ENCODE results near the gene BMP15. TPM values are rescaled to one million over a fixed set of nuclear protein-coding genes. Genes with fewer than 3 reads are reported as not detected.

The BMP15 gene
- total RNA-seq, 1 experiment from 2014 or later = not detected

DNA sequence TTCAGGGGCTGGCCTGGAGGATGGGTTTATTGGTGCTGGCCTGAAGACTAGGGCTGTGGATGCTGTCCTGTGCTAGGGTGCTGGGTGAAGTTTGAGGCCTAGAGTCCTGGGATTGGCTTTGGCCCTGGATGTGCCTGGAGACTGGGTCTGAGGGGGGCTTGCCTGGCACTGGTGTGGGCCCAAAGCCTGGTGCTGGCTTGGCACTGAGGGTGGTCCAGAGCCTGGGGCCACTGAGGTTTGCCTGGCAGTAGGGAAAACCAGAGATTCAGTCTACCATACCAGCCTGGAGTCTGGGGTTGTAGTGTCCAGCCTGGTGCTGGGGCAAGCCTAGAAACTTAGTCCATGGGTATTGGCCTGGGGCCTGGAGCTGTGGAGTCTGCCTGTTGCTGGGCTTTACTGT is 16.6 kb downstream of the BMP15 start:
- Histone ChIP-seq H3K36me3 (ENCODE audit: low read depth, low read length) (no peaks in the 10 kb centered on the region), H3K4me2 (ENCODE audit: low read length) (no peak overlapping the region), H3K4me1 (ENCODE audit: insufficient read depth, low read length) (no peaks in the 10 kb centered on the region), H3K9ac (ENCODE audit: low read length) (no peak overlapping the region), H2AFZ (ENCODE audit: low read length) (no peak overlapping the region), H3K9me2 (replicated peaks; ENCODE audit: low read length) (no peaks in the 10 kb centered on the region), H3K9me3 (ENCODE audit: low read length) (no peaks in the 10 kb centered on the region), H3K4me3 (ENCODE audit: low read length) (no peak overlapping the region), H3K79me2 (ENCODE audit: low read length) (no peaks in the 10 kb centered on the region), H3K27ac (ENCODE audit: low read length) (no peak overlapping the region), H3F3A (ENCODE audit: low read length, unreplicated experiment) (no peaks in the 10 kb centered on the region), H3K27me3 (ENCODE audit: low read length) (no peaks in the 10 kb centered on the region), H4K20me1 (ENCODE audit: low read length) (no peaks in the 10 kb centered on the region)
- CTCF ChIA-PET = no interaction called here
- BruUV-seq (replicated peaks) = no TSS peak
- POLR2A ChIA-PET (ENCODE audit: unreplicated experiment) = no interaction called here
- no peak for DNase-seq
- intact Hi-C loops (cut with micrococcal nuclease) = no loop called here
- ATAC-seq = no peak
- no peak for TF ChIP-seq EZH2 (IDR thresholded peaks at IDR 0.05; ENCODE audit: low read length, unreplicated experiment)
- no peak for TF ChIP-seq EZH2phosphoT487 (IDR thresholded peaks at IDR 0.05; ENCODE audit: borderline replicate concordance, low read length)
- TF ChIP-seq CTCF (conservative IDR thresholded peaks at IDR 0.05; ENCODE audit: low read depth, low read length) = no peak

DNA sequence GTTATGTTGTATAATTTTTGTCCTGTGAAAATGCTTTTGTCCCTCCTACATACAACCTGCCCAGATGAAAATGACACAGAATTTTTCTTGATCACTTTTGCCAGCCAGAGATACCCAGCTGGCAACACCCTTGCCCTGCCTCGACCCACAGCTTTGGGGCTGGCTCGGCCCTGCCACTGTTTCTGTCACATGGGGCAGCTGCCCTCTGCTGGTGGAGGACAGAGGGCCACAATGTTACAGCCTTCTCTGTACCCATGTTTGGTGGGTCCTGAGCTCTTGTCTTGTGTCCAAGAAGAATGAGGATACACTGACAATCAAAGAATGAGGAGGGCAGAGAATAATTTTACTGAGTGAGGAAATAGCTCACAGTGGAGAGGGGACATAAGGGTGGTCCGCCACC is 31.1 kb downstream of the BMP15 start:
- POLR2A ChIA-PET (ENCODE audit: unreplicated experiment) = no interaction called here
- no peaks in the 10 kb centered on the region for H3K9me3 ChIP-seq (ENCODE audit: low read length)
- no peak overlapping the region for H3K9ac ChIP-seq (ENCODE audit: low read length)
- H3K4me1 ChIP-seq (ENCODE audit: insufficient read depth, low read length) = no peaks in the 10 kb centered on the region
- CTCF ChIA-PET = no interaction called here
- no peak overlapping the region for H2AFZ ChIP-seq (ENCODE audit: low read length)
- H3K27me3 ChIP-seq (ENCODE audit: low read length) = no peaks in the 10 kb centered on the region
- H3K79me2 ChIP-seq (ENCODE audit: low read length) = no peaks in the 10 kb centered on the region
- H3K4me3 ChIP-seq (ENCODE audit: low read length) = no peak overlapping the region
- H3K9me2 ChIP-seq (replicated peaks; ENCODE audit: low read length) = no peaks in the 10 kb centered on the region
- TF ChIP-seq CTCF (conservative IDR thresholded peaks at IDR 0.05; ENCODE audit: low read depth, low read length) (peak; percentile 51), EZH2phosphoT487 (IDR thresholded peaks at IDR 0.05; ENCODE audit: borderline replicate concordance, low read length) (no peak)
- DNase-seq (peak; percentile 3), ATAC-seq (no peak)
- H3K4me2 ChIP-seq (ENCODE audit: low read length) = no peak overlapping the region
- no peak overlapping the region for H3K27ac ChIP-seq (ENCODE audit: low read length)
- no peaks in the 10 kb centered on the region for H4K20me1 ChIP-seq (ENCODE audit: low read length)
- H3K36me3 ChIP-seq (ENCODE audit: low read depth, low read length) = no peaks in the 10 kb centered on the region
- H3F3A ChIP-seq (ENCODE audit: low read length, unreplicated experiment) = no peaks in the 10 kb centered on the region
- intact Hi-C loops (cut with micrococcal nuclease) = no loop called here
- BruUV-seq (replicated peaks) = no TSS peak

DNA sequence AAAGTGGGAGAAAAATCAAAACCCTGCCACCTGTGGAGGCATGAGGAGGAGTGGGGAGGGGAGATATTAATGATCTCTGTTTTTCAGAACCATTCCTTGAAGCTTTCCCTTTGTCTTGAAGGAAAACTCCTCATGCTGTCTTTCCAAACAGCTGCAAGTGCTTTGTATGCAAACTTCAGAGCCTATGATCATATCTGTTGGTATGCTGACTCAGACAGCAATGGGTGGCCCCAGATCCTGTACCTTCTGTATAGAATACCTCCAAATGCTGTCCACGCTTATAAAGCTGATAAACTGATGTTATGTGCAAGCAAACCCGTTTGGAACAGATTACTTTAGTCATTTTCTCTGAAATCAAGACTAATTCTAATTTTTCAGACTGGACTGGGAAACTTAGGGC is 31.9 kb downstream of the BMP15 start:
- Histone ChIP-seq H3K27ac (ENCODE audit: low read length) (no peak overlapping the region), H3F3A (ENCODE audit: low read length, unreplicated experiment) (no peaks in the 10 kb centered on the region), H3K4me1 (ENCODE audit: insufficient read depth, low read length) (no peaks in the 10 kb centered on the region), H3K79me2 (ENCODE audit: low read length) (no peaks in the 10 kb centered on the region), H3K9me2 (replicated peaks; ENCODE audit: low read length) (no peaks in the 10 kb centered on the region), H3K27me3 (ENCODE audit: low read length) (no peaks in the 10 kb centered on the region), H3K4me2 (ENCODE audit: low read length) (no peak overlapping the region), H3K4me3 (ENCODE audit: low read length) (no peak overlapping the region), H4K20me1 (ENCODE audit: low read length) (no peaks in the 10 kb centered on the region), H3K36me3 (ENCODE audit: low read depth, low read length) (no peaks in the 10 kb centered on the region), H3K9ac (ENCODE audit: low read length) (no peak overlapping the region), H3K9me3 (ENCODE audit: low read length) (no peaks in the 10 kb centered on the region), H2AFZ (ENCODE audit: low read length) (no peak overlapping the region)
- no TSS peak for BruUV-seq (replicated peaks)
- POLR2A ChIA-PET (ENCODE audit: unreplicated experiment) = no interaction called here
- TF ChIP-seq EZH2 (IDR thresholded peaks at IDR 0.05; ENCODE audit: low read length, unreplicated experiment) (no peak), EZH2phosphoT487 (IDR thresholded peaks at IDR 0.05; ENCODE audit: borderline replicate concordance, low read length) (no peak), CTCF (conservative IDR thresholded peaks at IDR 0.05; ENCODE audit: low read depth, low read length) (no peak)
- ATAC-seq = no peak
- intact Hi-C loops (cut with micrococcal nuclease) = no loop called here
- CTCF ChIA-PET = no interaction called here
- no peak for DNase-seq

Measured in PC-3 (cell line).